Activated CD8-positive, alpha-beta memory T cell treated with anti-CD3 and anti-CD28 coated beads, Interleukin-2, amount 50 U/mL, for 24 hours (primary cell): Measurements from ENCODE around the gene SMG6.

Experiments
- DNase-seq: peaks from one replicate; pipeline ENCODE4 v3.0.0-alpha.2; 2020; ENCODE audit errors: extremely low read depth

Gene SMG6

GRCh38 chr17:2049333-2050299, 254.0 kb downstream of the SMG6 start:
- DNase-seq, result peak; percentile 73

- DNase-seq, result no peak
Measured at GRCh38 chr17:2048805-2049204, 254.8 kb downstream of the SMG6 start.

GRCh38 chr17:2047590-2047989, 256.0 kb downstream of the SMG6 start:
- no peak for DNase-seq

GRCh38 chr17:2044263-2044894, 259.2 kb downstream of the SMG6 start:
- no peak for DNase-seq

DNA sequence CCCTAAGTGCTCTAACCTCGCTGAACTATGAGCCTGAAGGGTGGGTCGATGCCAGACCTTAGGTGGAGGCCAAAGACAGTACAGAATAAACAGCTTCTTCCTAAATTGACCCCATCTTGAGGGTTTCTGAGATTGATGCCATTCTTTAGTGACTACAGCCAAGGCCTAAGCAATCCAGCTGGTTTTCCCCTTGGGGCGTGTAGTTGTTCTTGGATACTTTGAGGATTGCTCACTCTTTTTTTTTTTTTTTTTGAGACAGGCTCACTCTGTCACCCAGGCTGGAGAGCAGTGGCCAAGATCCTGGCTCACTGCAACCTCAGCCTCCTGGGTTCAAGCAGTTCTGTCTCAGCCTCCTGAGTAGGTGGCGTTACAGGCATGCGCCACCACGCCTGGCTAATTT, 259.8 kb downstream of the SMG6 start:
- no peak for DNase-seq

DNA sequence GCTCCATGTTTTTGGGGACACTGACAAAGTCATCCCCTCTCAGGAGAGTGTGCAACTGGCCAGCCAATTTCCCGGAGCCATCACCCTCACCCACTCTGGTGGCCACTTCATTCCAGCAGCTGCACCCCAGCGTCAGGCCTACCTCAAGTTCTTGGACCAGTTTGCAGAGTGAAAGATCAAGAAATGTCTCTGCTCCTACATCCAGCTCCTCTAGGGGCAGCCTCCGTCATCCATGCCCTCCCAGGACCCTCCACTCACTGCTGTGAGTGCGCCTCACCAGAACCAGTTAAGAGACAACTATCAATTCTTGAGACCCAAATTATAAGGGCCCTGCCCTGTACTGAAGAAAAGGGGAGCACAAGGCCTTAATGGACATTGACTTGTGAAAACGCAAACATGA, 260.7 kb downstream of the SMG6 start:
- no peak for DNase-seq

DNA sequence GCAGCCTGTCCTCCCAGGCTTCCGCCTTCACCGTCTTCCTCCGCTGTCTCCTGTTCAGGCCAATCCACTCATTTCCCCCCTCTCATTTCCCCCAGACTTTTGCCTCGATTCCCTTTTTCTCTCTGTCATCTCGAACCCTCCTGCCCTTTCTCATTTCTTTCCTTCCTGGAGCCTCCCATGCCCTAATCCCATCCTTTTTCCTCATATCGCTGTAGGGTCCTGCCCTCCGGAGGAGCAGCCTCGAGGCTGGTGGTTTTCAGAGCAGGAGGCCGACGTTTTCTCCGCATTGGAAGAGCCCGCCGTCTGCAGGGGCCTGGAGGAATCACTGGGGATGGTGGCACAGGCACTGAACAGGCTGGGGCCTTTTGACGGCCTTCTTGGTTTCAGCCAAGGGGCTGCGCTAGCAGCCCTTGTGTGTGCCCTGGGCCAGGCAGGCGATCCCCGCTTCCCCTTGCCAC, 261.2 kb downstream of the SMG6 start:
- DNase-seq, result no peak

GRCh38 chr17:2041561-2042389, 261.8 kb downstream of the SMG6 start, which contains the start of gene OVCA2:
TSS of gene OVCA2 (plus strand) at chr17:2042022. CDS start at chr17:2042048, 26 bp downstream.
- peak; percentile 91 for DNase-seq

DNA sequence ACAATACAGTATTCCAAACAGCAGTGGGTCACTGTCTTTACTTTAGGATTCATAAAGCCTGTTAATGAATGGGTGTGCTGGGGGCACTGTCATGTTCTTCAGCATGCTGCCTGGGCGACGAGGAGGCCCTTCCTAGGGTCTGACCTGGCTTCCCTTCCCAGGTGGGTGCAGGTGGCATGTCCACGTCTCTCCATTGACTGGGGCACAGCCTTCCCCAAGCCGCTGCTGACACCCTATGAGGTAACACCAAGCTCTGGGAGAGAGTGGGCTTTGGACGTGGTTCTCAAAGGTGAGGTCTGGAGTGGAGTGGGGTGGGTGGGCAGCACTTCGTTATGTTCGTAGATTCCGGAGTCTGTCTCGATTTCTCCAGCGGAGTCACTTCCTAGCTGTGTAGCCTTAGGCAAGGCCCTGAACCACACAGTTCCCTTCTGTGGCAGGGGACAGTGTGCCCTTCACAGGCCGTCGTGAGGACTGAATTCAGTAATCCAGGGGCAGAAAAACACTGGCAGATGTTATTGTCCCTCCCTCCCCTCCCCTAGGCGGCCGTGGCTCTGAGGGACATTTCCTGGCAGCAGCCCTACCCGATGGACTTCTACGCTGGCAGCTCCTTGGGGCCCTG, 262.5 kb downstream of the SMG6 start:
- no peak for DNase-seq

DNA sequence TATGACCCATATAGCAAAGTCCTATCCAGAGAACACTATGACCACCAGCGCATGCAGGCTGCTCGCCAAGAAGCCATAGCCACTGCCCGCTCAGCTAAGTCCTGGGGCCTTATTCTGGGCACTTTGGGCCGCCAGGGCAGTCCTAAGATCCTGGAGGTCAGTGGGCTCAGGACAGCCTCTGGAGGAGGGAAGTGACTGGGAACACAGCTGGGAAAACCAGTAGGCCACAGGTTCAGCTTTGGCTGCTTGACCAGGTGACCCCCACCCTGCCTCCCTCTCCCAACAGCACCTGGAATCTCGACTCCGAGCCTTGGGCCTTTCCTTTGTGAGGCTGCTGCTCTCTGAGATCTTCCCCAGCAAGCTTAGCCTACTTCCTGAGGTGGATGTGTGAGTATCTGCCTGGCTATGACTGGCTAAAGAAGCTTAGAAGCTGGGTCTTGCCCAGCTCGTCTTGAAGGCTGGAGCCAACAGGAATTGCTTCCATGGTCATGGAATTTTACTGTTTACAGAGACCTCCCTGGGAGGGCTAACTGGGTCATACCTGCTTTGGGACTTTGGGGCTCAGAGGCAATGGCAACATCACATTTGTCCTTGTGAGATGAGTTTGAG, 263.3 kb downstream of the SMG6 start:
- no peak for DNase-seq

DNA sequence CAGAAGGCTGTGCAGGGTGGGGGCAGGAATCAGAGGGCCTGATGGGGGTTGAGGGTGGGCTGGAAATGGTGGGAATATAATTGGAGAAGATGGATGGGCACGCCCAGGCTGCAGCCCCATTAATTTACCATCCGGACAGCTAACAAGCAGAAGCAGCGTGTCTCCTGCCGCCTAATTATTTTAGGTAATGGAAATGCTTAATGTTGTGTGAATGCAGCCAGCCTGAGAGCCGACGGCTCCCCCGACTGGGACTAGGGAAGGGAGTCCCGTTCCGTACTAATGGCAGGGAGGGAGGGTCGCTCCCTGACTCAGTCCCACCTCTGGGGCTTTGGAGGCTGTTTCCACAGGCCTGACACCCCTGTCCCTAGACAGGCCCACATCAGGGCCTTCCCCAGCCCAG, 266.4 kb downstream of the SMG6 start:
- no peak for DNase-seq

DNA sequence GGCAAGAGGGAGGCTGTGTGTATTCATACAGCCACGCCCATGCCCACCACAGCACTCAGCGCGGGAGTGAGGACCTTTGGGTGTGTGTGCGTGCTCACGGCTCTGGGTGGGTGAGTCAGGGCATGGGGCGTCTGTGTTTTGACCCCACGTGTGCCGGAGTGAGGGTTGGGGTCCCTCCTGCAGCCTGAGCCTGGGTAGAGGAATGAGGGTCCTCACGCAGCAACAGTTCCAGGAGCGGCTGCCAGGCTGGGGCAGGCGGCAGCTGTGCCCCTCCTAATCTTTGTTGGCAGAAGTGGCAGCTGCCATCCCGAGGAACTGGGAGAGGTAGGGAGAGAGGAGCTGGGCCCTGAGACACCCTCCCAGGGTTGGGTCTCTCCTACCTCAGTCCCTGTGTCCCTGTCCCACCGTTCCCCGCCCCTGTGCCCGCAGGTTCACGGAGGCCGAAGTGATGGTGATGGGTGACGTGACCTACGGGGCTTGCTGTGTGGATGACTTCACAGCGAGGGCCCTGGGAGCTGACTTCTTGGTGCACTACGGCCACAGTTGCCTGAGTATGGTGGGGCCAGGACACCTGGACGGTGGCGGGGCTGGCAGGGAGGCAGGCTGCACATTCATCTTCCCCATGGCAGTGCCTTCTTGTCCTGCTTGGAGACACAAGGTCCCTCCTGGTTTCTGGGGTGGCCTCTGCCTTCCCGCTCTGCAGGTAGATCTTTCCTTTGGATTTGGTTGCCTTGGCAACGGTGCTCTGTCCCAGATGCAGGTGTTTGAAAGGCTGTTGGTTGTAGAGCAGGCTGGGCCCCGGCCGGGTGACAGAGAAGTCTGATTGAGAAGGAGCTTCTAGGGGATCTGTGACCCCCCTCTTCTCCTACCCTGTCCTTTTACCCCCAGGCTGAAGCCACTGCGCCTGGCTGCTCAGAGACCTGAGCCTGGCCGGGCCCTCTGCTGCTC, 267.8 kb downstream of the SMG6 start:
- no peak for DNase-seq

DNA sequence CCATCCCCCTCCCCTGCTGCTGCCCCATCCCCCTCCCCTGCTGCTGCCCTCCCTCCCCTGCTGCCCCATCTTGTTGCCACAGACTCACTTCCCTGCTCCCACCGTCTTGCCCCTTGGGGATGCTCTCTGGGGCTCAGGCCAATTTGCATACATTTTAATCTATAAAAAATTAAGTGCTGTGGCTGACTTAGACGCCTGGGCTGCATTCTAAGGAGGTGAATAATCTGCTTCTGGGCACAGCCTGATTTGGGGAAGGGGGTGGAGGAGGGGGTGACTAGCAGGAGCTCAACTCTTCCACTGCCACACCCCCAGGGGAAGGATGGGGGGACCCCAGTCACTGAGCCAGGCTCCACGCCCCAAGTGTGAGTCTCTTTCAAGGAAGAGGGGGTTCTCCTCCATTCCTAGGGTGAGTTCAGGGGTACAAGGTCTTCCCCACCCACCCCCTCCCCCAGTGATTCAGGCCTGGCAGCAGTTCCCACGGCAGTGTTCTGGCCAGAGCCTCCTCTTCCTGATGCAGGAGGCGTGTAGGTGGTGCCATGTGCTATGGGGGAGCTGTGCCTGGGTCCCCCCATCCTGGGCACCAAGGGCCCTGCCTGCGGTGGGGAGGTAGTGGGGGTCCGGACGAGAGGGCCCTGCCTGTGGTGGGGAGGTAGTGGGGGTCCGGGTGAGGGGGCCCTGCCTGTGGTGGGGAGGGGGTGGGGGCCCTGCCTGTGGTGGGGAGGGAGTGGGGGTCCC, 268.6 kb downstream of the SMG6 start:
- DNase-seq, result no peak

GRCh38 chr17:2034157-2034556, 269.4 kb downstream of the SMG6 start:
- DNase-seq, result no peak

- DNase-seq, result no peak
Measured at GRCh38 chr17:2033153-2033552, 270.4 kb downstream of the SMG6 start.

GRCh38 chr17:2030779-2031163, 272.8 kb downstream of the SMG6 start:
- no peak for DNase-seq

GRCh38 chr17:2029911-2030778, 273.4 kb downstream of the SMG6 start, which contains the start of gene DPH1:
TSS of gene DPH1 (plus strand) at chr17:2030153. CDS start at chr17:2030170, 17 bp downstream.
- no peak for DNase-seq

DNA sequence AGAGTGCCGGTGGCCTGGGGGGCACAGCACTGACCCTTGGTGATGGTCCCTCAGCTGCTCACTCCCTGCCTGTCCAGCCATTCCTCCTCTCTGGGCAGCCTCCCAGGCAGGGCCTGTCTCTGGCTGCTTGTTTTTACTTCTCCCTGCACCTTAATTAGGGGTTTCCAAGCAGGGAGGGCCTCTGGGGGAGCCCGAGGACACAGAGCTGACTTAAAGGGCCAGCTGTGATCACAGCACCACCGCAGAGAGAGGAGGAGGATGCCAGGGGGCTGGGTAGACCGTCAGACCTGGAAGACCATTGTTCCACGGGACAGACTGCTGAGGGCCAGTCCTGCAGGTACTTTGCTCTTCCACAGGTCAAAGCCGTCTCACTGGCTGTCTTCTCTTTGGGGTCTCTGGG, 274.8 kb downstream of the SMG6 start:
- no peak for DNase-seq
